H1 (cell line): ENCODE measurements around the gene GRID1. TPM values are rescaled to one million over a fixed set of nuclear protein-coding genes. Genes with fewer than 3 reads are reported as not detected.

Experiments
- CTCF ChIA-PET: fragments of 300-600 bp; sonication (Branson Sonifier 250); formaldehyde crosslinking; loops from one replicate; lab custom pipeline; 2021; ENCODE audit not compliant: partially characterized antibody; lab: Charles Lee
- POLR2A ChIA-PET: fragments of 300-600 bp; sonication (Branson Sonifier 250); formaldehyde crosslinking; loops from one replicate; lab custom pipeline; 2021; ENCODE audit warnings: inconsistent platforms; ENCODE audit not compliant: partially characterized antibody; lab: Charles Lee
- DNase-seq, 2 experiments: peaks; one replicate each; pipeline versions ENCODE4 v3.0.0 to v3.0.0-alpha.2; 2010 to 2022; ENCODE audit warnings: low spot score in 2 of 2, low read depth in 1 of 2, mixed read lengths in 1 of 2
- FAIRE-seq: peaks from 2 replicates; lab custom pipeline; 2011; peaks lifted over from hg19 to GRCh38; lab: Jason Lieb, UNC
- H2AFZ ChIP-seq: 2 replicates; pipeline ENCODE4 v1.8.1; 2012; ENCODE audit warnings: low read length, inconsistent platforms
- H2AK5ac ChIP-seq: 2 replicates; pipeline ENCODE4 v1.6.1; 2013; ENCODE audit warnings: low read depth, low read length
- H2BK120ac ChIP-seq: replicated peaks from 2 replicates; pipeline ENCODE3; 2013; ENCODE audit warnings: low read depth, low read length, inconsistent platforms
- H2BK12ac ChIP-seq: 2 replicates; pipeline ENCODE4 v1.6.1; 2013; ENCODE audit warnings: low read depth, low read length
- H2BK15ac ChIP-seq: 2 replicates; pipeline ENCODE4 v1.6.1; 2013; ENCODE audit warnings: low read length
- H2BK20ac ChIP-seq: 2 replicates; pipeline ENCODE4 v1.6.1; 2013; ENCODE audit warnings: low read length
- H2BK5ac ChIP-seq: 2 replicates; pipeline ENCODE4 v1.6.1; 2013; ENCODE audit warnings: low read depth, low read length
- H3K14ac ChIP-seq: 2 replicates; pipeline ENCODE4 v1.6.1; 2013; ENCODE audit warnings: inconsistent platforms; ENCODE audit not compliant: insufficient read length
- H3K18ac ChIP-seq: 2 replicates; pipeline ENCODE4 v1.6.1; 2013; ENCODE audit warnings: low read length; ENCODE audit errors: extremely low read depth
- H3K23ac ChIP-seq: 2 replicates; pipeline ENCODE4 v1.6.1; 2013; ENCODE audit warnings: inconsistent platforms; ENCODE audit not compliant: insufficient read length
- H3K23me2 ChIP-seq: 2 replicates; pipeline ENCODE4 v1.6.1; 2013; ENCODE audit warnings: low read depth, low read length
- H3K27ac ChIP-seq: 2 replicates; pipeline ENCODE4 v1.6.1; 2011; ENCODE audit warnings: low read depth, low read length, inconsistent platforms
- H3K27me3 ChIP-seq, 4 experiments: replicated peaks in 1 of 4; 1 replicate in 1 of 4; 2 replicates in 3 of 4; pipeline versions ENCODE4 v1.6.1 to v1.8.1; 2011 to 2013; ENCODE audit warnings: low read length in 3 of 4, mild to moderate bottlenecking in 3 of 4, inconsistent platforms in 2 of 4, mixed read lengths in 2 of 4, moderate library complexity in 1 of 4; ENCODE audit not compliant: control insufficient read depth in 3 of 4, insufficient read depth in 3 of 4; ENCODE audit errors: extremely low read depth in 1 of 4
- H3K36me3 ChIP-seq, 4 experiments: 2 replicates each; pipeline versions ENCODE4 v1.6.1 to v1.8.1; 2011 to 2013; ENCODE audit warnings: mild to moderate bottlenecking in 4 of 4, low read length in 3 of 4, moderate library complexity in 2 of 4, control low read depth in 1 of 4, inconsistent platforms in 1 of 4; ENCODE audit not compliant: insufficient read depth in 4 of 4, control insufficient read depth in 2 of 4
- H3K4ac ChIP-seq: replicated peaks from 2 replicates; pipeline ENCODE3; 2013; ENCODE audit warnings: low read length, low read depth, mixed read lengths, inconsistent platforms; ENCODE audit not compliant: insufficient read length
- H3K4me1 ChIP-seq, 4 experiments: replicated peaks in 1 of 4; 1 replicate in 1 of 4; 2 replicates in 3 of 4; pipeline versions ENCODE4 v1.6.1 to v1.8.1; 2011 to 2013; ENCODE audit warnings: low read length in 3 of 4, inconsistent platforms in 2 of 4, mixed read lengths in 1 of 4; ENCODE audit not compliant: insufficient read depth in 4 of 4, control insufficient read depth in 3 of 4
- H3K4me2 ChIP-seq, 2 experiments: 2 replicates each; pipeline versions ENCODE4 v1.6.1 to v1.8.1; 2011 to 2013; ENCODE audit warnings: low read depth in 2 of 2, low read length in 2 of 2, control low read depth in 1 of 2, inconsistent platforms in 1 of 2, mild to moderate bottlenecking in 1 of 2; ENCODE audit not compliant: insufficient read depth in 1 of 2
- H3K4me3 ChIP-seq, 4 experiments: fragments of 200-600, 300-600 bp in 1 of 4; sonication (generic), shearing (Covaris generic), sonication (Bioruptor Twin) in 1 of 4; 2 replicates each; pipeline versions ENCODE4 v1.5.1 to v1.8.1; 2011 to 2016; ENCODE audit warnings: low read length in 4 of 4, low read depth in 3 of 4, control low read depth in 2 of 4, inconsistent platforms in 2 of 4, mild to moderate bottlenecking in 2 of 4, mixed read lengths in 1 of 4, moderate library complexity in 1 of 4; ENCODE audit not compliant: insufficient read depth in 2 of 4; ENCODE audit errors: extremely low read depth in 1 of 4
- H3K56ac ChIP-seq: replicated peaks from 2 replicates; pipeline ENCODE3; 2013; ENCODE audit warnings: low read depth, mild to moderate bottlenecking, mixed read lengths, low read length, inconsistent platforms; ENCODE audit not compliant: insufficient read length
- H3K79me1 ChIP-seq: 2 replicates; pipeline ENCODE4 v1.6.1; 2013; ENCODE audit warnings: low read depth, low read length, control low read depth
- H3K79me2 ChIP-seq, 2 experiments: 2 replicates each; pipeline versions ENCODE4 v1.6.1 to v1.8.1; 2012 to 2013; ENCODE audit warnings: low read length in 2 of 2, mild to moderate bottlenecking in 2 of 2, inconsistent platforms in 1 of 2; ENCODE audit not compliant: insufficient read depth in 2 of 2, control insufficient read depth in 1 of 2
- H3K9ac ChIP-seq, 4 experiments: replicated peaks in 1 of 4; 1 replicate in 1 of 4; 2 replicates in 3 of 4; pipeline versions ENCODE4 v1.6.1 to v1.8.1; 2011 to 2013; ENCODE audit warnings: low read depth in 3 of 4, low read length in 3 of 4, control low read depth in 2 of 4, mild to moderate bottlenecking in 2 of 4, moderate library complexity in 2 of 4, inconsistent platforms in 1 of 4; ENCODE audit errors: extremely low read depth in 1 of 4
- H3K9me3 ChIP-seq, 2 experiments: 2 replicates each; pipeline versions ENCODE4 v1.6.1 to v1.8.1; 2012 to 2013; ENCODE audit warnings: mild to moderate bottlenecking in 2 of 2, moderate library complexity in 2 of 2, control low read depth in 1 of 2, inconsistent platforms in 1 of 2, low read depth in 1 of 2, low read length in 1 of 2, mixed read lengths in 1 of 2; ENCODE audit not compliant: insufficient read depth in 2 of 2
- H4K20me1 ChIP-seq, 2 experiments: replicated peaks in 1 of 2; 2 replicates each; pipeline versions ENCODE3 to v1.8.1; 2011 to 2013; ENCODE audit warnings: inconsistent platforms in 2 of 2, low read length in 2 of 2, mild to moderate bottlenecking in 1 of 2; ENCODE audit not compliant: insufficient read depth in 2 of 2, control insufficient read depth in 1 of 2
- H4K5ac ChIP-seq: 2 replicates; pipeline ENCODE4 v1.6.1; 2013; ENCODE audit warnings: low read length, low read depth, mixed read lengths, inconsistent platforms; ENCODE audit not compliant: insufficient read length
- H4K8ac ChIP-seq: 2 replicates; pipeline ENCODE4 v1.8.0; 2013; ENCODE audit warnings: mild to moderate bottlenecking, moderate library complexity, low read length, inconsistent platforms; ENCODE audit not compliant: insufficient read depth; ENCODE audit errors: extremely low read depth
- H4K91ac ChIP-seq: replicated peaks from 2 replicates; pipeline ENCODE3; 2013; ENCODE audit warnings: low read length, mixed read lengths, inconsistent platforms; ENCODE audit not compliant: insufficient read length
- CBX8 ChIP-seq: fragments of 300-800, 300-1000 bp; sonication (generic); IDR thresholded peaks from 2 replicates; pipeline ENCODE4 v1.7.1; 2016; ENCODE audit warnings: low read depth, low read length, borderline replicate concordance
- CTCF ChIP-seq, 3 experiments: IDR thresholded peaks; 1 replicate in 2 of 3; 2 replicates in 1 of 3; pipeline versions ENCODE4 v1.5.1 to v1.6.1; 2011; ENCODE audit warnings: low read length in 3 of 3, mild to moderate bottlenecking in 3 of 3, inconsistent platforms in 2 of 3, low read depth in 1 of 3, moderate library complexity in 1 of 3; ENCODE audit not compliant: insufficient read depth in 1 of 3; ENCODE audit errors: control extremely low read depth in 1 of 3
- FOSL1 ChIP-seq: IDR thresholded peaks from 2 replicates; pipeline ENCODE4 v1.6.1; 2011; ENCODE audit warnings: mild to moderate bottlenecking, low read depth, low read length, moderate library complexity; ENCODE audit not compliant: insufficient read depth
- KDM1A ChIP-seq: fragments of 200-600, 300-600 bp; sonication (generic); IDR thresholded peaks from 2 replicates; pipeline ENCODE4 v1.7.1; 2016; ENCODE audit warnings: mild to moderate bottlenecking, low read length, borderline replicate concordance
- MAX ChIP-seq: IDR thresholded peaks from 2 replicates; pipeline ENCODE4 v1.6.1; 2012; ENCODE audit warnings: inconsistent platforms
- RAD21 ChIP-seq, 2 experiments: IDR thresholded peaks in 1 of 2; conservative IDR thresholded peaks in 1 of 2; 2 replicates each; pipeline ENCODE4 v1.6.1; 2011; ENCODE audit warnings: low read depth in 2 of 2, low read length in 2 of 2, improper control_type of control experiment in 1 of 2, inconsistent platforms in 1 of 2, mild to moderate bottlenecking in 1 of 2, moderate library complexity in 1 of 2
- TEAD4 ChIP-seq: IDR thresholded peaks from 2 replicates; pipeline ENCODE4 v1.6.1; 2012; ENCODE audit warnings: low read depth, low read length, inconsistent platforms, mixed read lengths
- WGBS, 2 experiments: shearing (Covaris generic) in 1 of 2; methylation state at CpG; one replicate each; pipeline versions ENCODE4 v1.1.6 to v1.1.7; 2013 to 2015; ENCODE audit warnings: low lambda C conversion rate in 2 of 2, mixed read lengths in 2 of 2, inconsistent platforms in 1 of 2, low coverage in 1 of 2, missing lambda C conversion rate in 1 of 2; ENCODE audit not compliant: insufficient replicate concordance in 2 of 2, insufficient coverage in 1 of 2, insufficient read length in 1 of 2; ENCODE audit errors: extremely low coverage in 1 of 2, missing lambda C conversion rate in 1 of 2; 5-methylcytosine and 5-hydroxymethylcytosine counted together
- polyA plus RNA-seq, 7 experiments: library from polyadenylated mRNA; depleted of rRNA in 3 of 7; stranded (reverse) in 5 of 7; unstranded in 2 of 7; fragments of >200 nt in 5 of 7; fragments of 200-250 nt in 2 of 7; gene quantifications; 1 replicate in 5 of 7; 2 replicates in 1 of 7; 4 replicates in 1 of 7; pipeline versions ENCODE4 v1.2.1 to v1.2.3, GENCODE V29; 2011 to 2013; ENCODE audit warnings: missing spikeins in 2 of 7, mixed read lengths in 2 of 7
- total RNA-seq: library from RNA; stranded (reverse); fragmentation: NEBNext Ultra II Directional; extraction: Animal tissue kit (Norgen Biotek cat#: 25700); gene quantifications from 2 replicates; pipeline ENCODE4 v1.2.1, GENCODE V29; 2021

GRID1 gene
- total and polyA plus RNA-seq, 2 of the 8 experiments (the other 6 are each of a cell fraction or from before 2014, with no cell fraction given) = 0.22 to 0.30 TPM

GRCh38 chr10:86100581-86101061 lies 266.0 kb downstream of the GRID1 start:
- no peak overlapping the region for H3K9ac ChIP-seq
- H3K9me3 ChIP-seq = no peaks in the 10 kb centered on the region
- DNase-seq (no peak), FAIRE-seq (peak; percentile 86)
- no peaks in the 10 kb centered on the region for H3K4me1 ChIP-seq
- H3K18ac ChIP-seq = no peak overlapping the region
- H3K79me2 ChIP-seq = no peaks in the 10 kb centered on the region
- H4K8ac ChIP-seq = no peak overlapping the region
- H2BK12ac ChIP-seq = no peak overlapping the region
- no peak overlapping the region for H2BK20ac ChIP-seq
- 66% methylated on average over 5 of the region's 5 CpGs; no CpG with 5 or more reads in 1 of the 2 experiments for WGBS, 2 experiments
- H3K27me3 ChIP-seq = no peaks in the 10 kb centered on the region
- TF ChIP-seq TEAD4 (no peak), FOSL1 (no peak), RAD21 (IDR thresholded peaks at IDR 0.05 in 1 of 2, conservative IDR thresholded peaks at IDR 0.05 in 1 of 2; ENCODE audit: low read depth in 2 of 2, low read length in 2 of 2) (peak; percentile 51 to 69), CTCF (IDR thresholded peaks at IDR 0.05; ENCODE audit: control extremely low read depth in 1 of 3, insufficient read depth in 1 of 3, low read depth in 1 of 3, low read length in 3 of 3) (peak; percentile 17 to 83 (median 69)), KDM1A (0 out of 2 replicates have a peak, but pooled peaks have one; percentile 9), MAX (0 out of 2 replicates have a peak, but pooled peaks have one; percentile 16), CBX8 (no peak)
- H3K36me3 ChIP-seq = no peaks in the 10 kb centered on the region
- no peaks in the 10 kb centered on the region for H3K79me1 ChIP-seq
- no peak overlapping the region for H2BK120ac ChIP-seq
- no peak overlapping the region for H3K23ac ChIP-seq
- no peak overlapping the region for H4K91ac ChIP-seq
- H3K27ac ChIP-seq = no peak overlapping the region
- ChIA-PET CTCF (interaction anchor here (0.6 to 3.3 kb wide), 26 partner anchors 10 to 1447 kb away, joined by 3 to 18 read pairs (median 3); no protein-coding TSS in a partner anchor), POLR2A (no interaction called here)
- H2AK5ac ChIP-seq = no peak overlapping the region
- H3K4ac ChIP-seq = no peak overlapping the region
- H3K14ac ChIP-seq = no peak overlapping the region
- H3K23me2 ChIP-seq = no peaks in the 10 kb centered on the region
- H3K56ac ChIP-seq = no peak overlapping the region
- H2BK5ac ChIP-seq = no peak overlapping the region
- H2AFZ ChIP-seq = peak overlapping the region; percentile 80; the same call in 1 of the 2 replicates
- H3K4me3 ChIP-seq = no peak overlapping the region
- no peak overlapping the region for H2BK15ac ChIP-seq
- H4K20me1 ChIP-seq = no peaks in the 10 kb centered on the region
- no peak overlapping the region for H4K5ac ChIP-seq
- H3K4me2 ChIP-seq = no peak overlapping the region
